ENCODE data around the gene POTED.
"Not testable (repeated sequence)": the region's sequence is repeated elsewhere in the genome, so short reads cannot be mapped to it uniquely, and the experiment has no call there.

Gene POTED

DNA sequence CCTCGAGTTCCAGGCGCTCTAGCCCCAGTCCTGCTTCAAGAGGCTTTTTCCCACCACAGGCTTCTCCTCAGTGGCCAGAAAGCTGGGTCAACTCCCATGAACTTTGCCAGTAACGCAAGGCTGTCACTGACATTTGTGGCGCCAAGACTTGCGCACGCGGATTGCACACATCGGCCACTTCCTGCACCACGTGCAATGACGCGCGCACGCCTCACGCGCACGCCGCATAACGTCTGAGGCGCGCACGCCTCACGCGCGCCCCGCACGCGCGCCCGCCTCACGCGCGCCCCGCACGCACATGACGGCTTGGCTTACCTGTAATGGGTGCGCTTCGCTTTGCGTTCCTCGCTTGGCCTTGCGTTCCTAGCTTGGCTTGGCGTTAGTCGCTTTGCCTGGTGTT, at the start of gene POTED:
Gene POTED (plus strand): TSS at position 301 of the 400 bp plus-strand sequence. CDS start 452 bp downstream, outside the sequence.
- DNase-seq (ENCODE audit: low spot score): not testable (repeated sequence)

GRCh38 chr21:13650101-13650500, 40.5 kb downstream of the POTED start:
- DNase-seq (ENCODE audit: low spot score): not testable (repeated sequence)

- DNase-seq (ENCODE audit: low spot score): not testable (repeated sequence)
These were observed 42.2 kb downstream of the POTED start for GRCh38 chr21:13651746-13652145.
